ENCODE results near the gene ERF.

- TF ChIP-seq GATA2 (IDR thresholded peaks at IDR 0.05; ENCODE audit: low read depth, low read length), result no peak
- TF ChIP-seq GATA3 (IDR thresholded peaks at IDR 0.05; ENCODE audit: low read depth, low read length), result no peak
Measured at GRCh38 chr19:42284591-42285341, 29.8 kb upstream of the ERF start.
